ENCODE measurements around the gene PDE8A. TPM values are rescaled to one million over a fixed set of nuclear protein-coding genes. Genes with fewer than 3 reads are reported as not detected.

Gene PDE8A
- total RNA-seq, 1 experiment from 2014 or later = 27.4 TPM

DNA sequence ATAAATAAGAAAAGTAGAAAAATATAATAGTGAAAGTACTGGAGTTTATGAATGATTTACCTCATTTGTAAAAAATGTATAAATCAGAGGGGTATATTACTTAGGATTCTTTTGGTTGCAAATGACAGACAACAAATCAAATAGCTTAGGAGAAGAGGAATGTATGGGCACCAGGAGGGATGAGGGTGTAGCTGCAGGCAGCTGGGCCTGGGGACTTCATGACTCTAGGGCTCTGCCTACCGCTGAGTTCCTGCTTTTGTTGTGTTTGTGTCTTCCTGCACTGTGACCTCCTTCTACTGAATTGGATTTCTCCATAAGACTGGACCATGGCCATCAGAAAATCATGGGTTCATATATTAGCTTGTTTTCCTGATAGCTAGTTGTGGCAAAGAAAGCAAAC, 27.9 kb upstream of the PDE8A start:
- TF ChIP-seq, protein P1, sequence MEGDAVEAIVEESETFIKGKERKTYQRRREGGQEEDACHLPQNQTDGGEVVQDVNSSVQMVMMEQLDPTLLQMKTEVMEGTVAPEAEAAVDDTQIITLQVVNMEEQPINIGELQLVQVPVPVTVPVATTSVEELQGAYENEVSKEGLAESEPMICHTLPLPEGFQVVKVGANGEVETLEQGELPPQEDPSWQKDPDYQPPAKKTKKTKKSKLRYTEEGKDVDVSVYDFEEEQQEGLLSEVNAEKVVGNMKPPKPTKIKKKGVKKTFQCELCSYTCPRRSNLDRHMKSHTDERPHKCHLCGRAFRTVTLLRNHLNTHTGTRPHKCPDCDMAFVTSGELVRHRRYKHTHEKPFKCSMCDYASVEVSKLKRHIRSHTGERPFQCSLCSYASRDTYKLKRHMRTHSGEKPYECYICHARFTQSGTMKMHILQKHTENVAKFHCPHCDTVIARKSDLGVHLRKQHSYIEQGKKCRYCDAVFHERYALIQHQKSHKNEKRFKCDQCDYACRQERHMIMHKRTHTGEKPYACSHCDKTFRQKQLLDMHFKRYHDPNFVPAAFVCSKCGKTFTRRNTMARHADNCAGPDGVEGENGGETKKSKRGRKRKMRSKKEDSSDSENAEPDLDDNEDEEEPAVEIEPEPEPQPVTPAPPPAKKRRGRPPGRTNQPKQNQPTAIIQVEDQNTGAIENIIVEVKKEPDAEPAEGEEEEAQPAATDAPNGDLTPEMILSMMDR (IDR thresholded peaks at IDR 0.05; ENCODE audit: unreplicated experiment) = no peak
- ChIA-PET POLR2A (interaction anchor here (0.7 to 1.5 kb wide), 2 partner anchors 27 to 93 kb away, joined by 3 to 4 read pairs; no protein-coding TSS in a partner anchor), CTCF (interaction anchor here (0.7 to 3.2 kb wide), 5 partner anchors 8 to 92 kb away, joined by 3 to 50 read pairs (median 6); no protein-coding TSS in a partner anchor)
- DNase-seq (ENCODE audit: unreplicated experiment) = no peak
- H3K27me3 Mint-ChIP-seq (ENCODE audit: insufficient read depth, unreplicated experiment) = no peaks in the 10 kb centered on the region
- intact Hi-C loops (cut with micrococcal nuclease) = no loop called here
- H3K36me3 Mint-ChIP-seq (ENCODE audit: insufficient read depth, unreplicated experiment) = no peaks in the 10 kb centered on the region
- BruUV-seq (replicated peaks) = no TSS peak
- H3K4me3 Mint-ChIP-seq (ENCODE audit: unreplicated experiment) = no peak overlapping the region
- peaks cover 5% of the 10 kb centered on the region for H3K4me1 Mint-ChIP-seq (ENCODE audit: insufficient read depth, unreplicated experiment)
- H3K27ac Mint-ChIP-seq (ENCODE audit: low read depth, unreplicated experiment) = no peak overlapping the region
- H3K9me3 Mint-ChIP-seq (ENCODE audit: unreplicated experiment) = no peaks in the 10 kb centered on the region

DNA sequence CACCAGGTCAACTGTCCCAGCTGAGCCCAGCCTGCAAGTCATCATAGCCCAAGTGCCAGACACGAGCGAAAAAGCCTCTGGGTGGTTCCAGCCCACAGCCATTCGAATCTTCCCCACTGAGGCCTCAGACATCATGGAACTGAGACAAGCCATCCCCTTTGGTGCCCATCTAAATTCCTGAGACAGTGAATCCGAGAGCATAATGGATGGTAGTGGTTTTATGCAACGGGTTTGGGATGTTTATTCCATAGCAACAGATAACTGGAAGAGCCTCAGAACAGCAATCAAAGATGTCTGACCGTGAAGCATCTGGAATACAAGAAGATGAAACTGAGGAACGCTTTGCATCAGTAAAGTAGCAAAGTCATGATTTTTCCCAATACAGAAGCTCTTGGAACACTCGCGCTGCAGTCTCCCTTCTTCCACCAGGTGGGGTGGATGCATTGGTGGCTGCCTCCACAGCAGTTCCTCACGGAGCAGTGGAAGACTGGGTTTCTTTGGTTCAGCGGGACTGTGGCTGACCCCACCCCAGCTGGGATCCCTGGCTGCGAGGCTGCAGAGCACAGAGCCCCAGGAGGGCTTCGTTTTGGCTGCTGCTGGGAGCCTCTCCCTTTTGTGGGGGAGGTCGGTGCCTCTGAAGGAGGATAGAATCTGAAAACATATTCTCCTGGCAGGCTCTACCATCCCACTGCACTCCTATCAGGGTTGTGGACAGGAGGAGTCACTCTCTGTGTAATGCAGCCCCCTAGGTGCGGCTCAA, 26.4 kb upstream of the PDE8A start:
- Mint-ChIP-seq H3K4me1 (ENCODE audit: insufficient read depth, unreplicated experiment) (no peaks in the 10 kb centered on the region), H3K27ac (ENCODE audit: low read depth, unreplicated experiment) (no peak overlapping the region), H3K27me3 (ENCODE audit: insufficient read depth, unreplicated experiment) (no peaks in the 10 kb centered on the region), H3K4me3 (ENCODE audit: unreplicated experiment) (no peak overlapping the region), H3K9me3 (ENCODE audit: unreplicated experiment) (no peaks in the 10 kb centered on the region), H3K36me3 (ENCODE audit: insufficient read depth, unreplicated experiment) (no peaks in the 10 kb centered on the region)
- no TSS peak for BruUV-seq (replicated peaks)
- DNase-seq (ENCODE audit: unreplicated experiment) = peak; percentile 73
- intact Hi-C loops (cut with micrococcal nuclease) = loop anchor here (1.0 to 5.0 kb wide), 2 partner anchors 89 to 332 kb away; no protein-coding TSS in a partner anchor
- ChIA-PET CTCF (interaction anchor here (0.5 to 3.2 kb wide), 9 partner anchors 8 to 371 kb away, joined by 3 to 50 read pairs (median 4); no protein-coding TSS in a partner anchor), POLR2A (interaction anchor here (1.0 to 2.2 kb wide), 5 partner anchors 25 to 94 kb away, joined by 3 to 10 read pairs (median 4); no protein-coding TSS in a partner anchor)
- TF ChIP-seq, protein P1 (IDR thresholded peaks at IDR 0.05; ENCODE audit: unreplicated experiment) = peak; percentile 74

DNA sequence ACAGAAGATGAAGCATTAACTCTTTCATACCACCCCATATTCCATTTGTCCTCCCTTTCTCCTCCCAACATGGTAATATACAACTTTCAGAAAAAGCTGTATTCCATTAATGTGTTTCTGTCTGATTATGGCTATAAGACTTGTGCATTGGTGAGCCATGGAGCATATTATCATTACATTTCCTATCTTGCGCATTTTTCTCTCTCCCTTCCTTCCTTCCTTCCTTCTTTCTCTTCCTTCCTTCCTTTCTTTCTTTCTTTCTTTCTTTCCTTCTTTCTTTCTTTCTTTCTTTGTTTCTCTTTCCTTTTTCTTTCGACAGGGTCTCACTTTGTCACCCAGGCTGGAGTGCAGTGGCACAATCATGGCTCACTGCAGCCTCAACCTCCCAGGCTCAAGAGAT, 25.5 kb upstream of the PDE8A start:
- TF ChIP-seq, protein P1 (IDR thresholded peaks at IDR 0.05; ENCODE audit: unreplicated experiment) = no peak
- Mint-ChIP-seq H3K27ac (ENCODE audit: low read depth, unreplicated experiment) (no peak overlapping the region), H3K27me3 (ENCODE audit: insufficient read depth, unreplicated experiment) (no peaks in the 10 kb centered on the region), H3K9me3 (ENCODE audit: unreplicated experiment) (no peaks in the 10 kb centered on the region), H3K4me3 (ENCODE audit: unreplicated experiment) (no peak overlapping the region), H3K36me3 (ENCODE audit: insufficient read depth, unreplicated experiment) (no peaks in the 10 kb centered on the region), H3K4me1 (ENCODE audit: insufficient read depth, unreplicated experiment) (no peaks in the 10 kb centered on the region)
- no peak for DNase-seq (ENCODE audit: unreplicated experiment)
- BruUV-seq (replicated peaks) = no TSS peak
- POLR2A ChIA-PET = interaction anchor here (1.0 to 2.2 kb wide), 3 partner anchors 52 to 91 kb away, joined by 3 to 10 read pairs (median 7); no protein-coding TSS in a partner anchor
- intact Hi-C loops (cut with micrococcal nuclease) = loop anchor here (5.0 kb wide), 1 partner anchor 331 kb away; no protein-coding TSS in a partner anchor
- CTCF ChIA-PET = interaction anchor here (0.5 to 4.0 kb wide), 8 partner anchors 12 to 490 kb away, joined by 3 to 40 read pairs (median 5); partner anchors contain the start of gene PDE8A

DNA sequence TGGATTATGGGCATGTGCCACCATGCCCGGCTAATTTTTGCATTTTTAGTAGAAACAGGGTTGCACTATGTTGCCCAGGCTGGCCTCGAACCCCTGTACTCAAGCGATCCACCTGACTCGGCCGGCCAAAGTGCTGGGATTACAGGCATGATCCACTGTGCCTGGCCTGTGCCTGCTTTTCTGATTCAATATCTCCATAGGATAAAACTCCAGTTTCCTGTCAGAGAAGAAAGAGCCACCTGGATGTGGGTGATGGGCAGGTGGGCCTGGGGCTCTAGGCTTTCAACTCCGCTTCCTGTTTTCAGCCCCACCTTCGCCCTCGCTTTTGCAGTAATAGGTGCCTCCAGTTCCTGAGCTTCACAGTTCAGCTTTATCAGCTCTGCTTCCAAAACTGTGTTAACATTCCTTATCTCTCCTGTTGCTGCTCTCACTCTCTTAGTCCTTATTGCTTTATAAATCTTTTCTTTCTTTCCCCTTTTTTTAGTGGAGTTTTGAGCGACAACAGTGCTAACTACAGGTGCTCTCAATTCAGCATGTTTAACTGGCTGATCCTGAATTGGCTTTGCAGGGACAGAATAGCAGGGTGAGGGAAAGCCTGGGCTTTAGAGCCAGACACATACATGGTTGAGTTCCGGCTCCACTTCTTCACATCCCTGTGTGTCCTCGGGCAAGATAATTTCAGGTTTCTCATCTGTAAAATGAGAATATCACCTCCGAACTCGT, 21.1 kb upstream of the PDE8A start:
- ChIA-PET POLR2A (no interaction called here), CTCF (no interaction called here)
- H3K9me3 Mint-ChIP-seq (ENCODE audit: unreplicated experiment) = no peaks in the 10 kb centered on the region
- TF ChIP-seq, protein P1 (IDR thresholded peaks at IDR 0.05; ENCODE audit: unreplicated experiment) = no peak
- no peaks in the 10 kb centered on the region for H3K4me1 Mint-ChIP-seq (ENCODE audit: insufficient read depth, unreplicated experiment)
- no TSS peak for BruUV-seq (replicated peaks)
- intact Hi-C loops (cut with micrococcal nuclease) = no loop called here
- no peaks in the 10 kb centered on the region for H3K27me3 Mint-ChIP-seq (ENCODE audit: insufficient read depth, unreplicated experiment)
- H3K27ac Mint-ChIP-seq (ENCODE audit: low read depth, unreplicated experiment) = no peak overlapping the region
- H3K4me3 Mint-ChIP-seq (ENCODE audit: unreplicated experiment) = no peak overlapping the region
- no peaks in the 10 kb centered on the region for H3K36me3 Mint-ChIP-seq (ENCODE audit: insufficient read depth, unreplicated experiment)
- no peak for DNase-seq (ENCODE audit: unreplicated experiment)
